CD4-positive, CD25-positive, alpha-beta regulatory T cell (primary cell): ENCODE measurements around the gene KCNE1. TPM values are rescaled to one million over a fixed set of nuclear protein-coding genes. Genes with fewer than 3 reads are reported as not detected.
"Not testable (repeated sequence)": the region's sequence is repeated elsewhere in the genome, so short reads cannot be mapped to it uniquely, and the experiment has no call there.

ENCODE experiments used
- ATAC-seq, 2 donors: fragments of 150-1000 bp; cut with Tn5 transposase; one replicate each; pipeline ENCODE4 v1.10.0; 2021; ENCODE audit warnings: low read depth in 2 of 2, moderate number of reproducible peaks in 2 of 2, moderate library complexity in 1 of 2
- DNase-seq, 3 donors: peaks; one replicate each; pipeline versions ENCODE4 v3.0.0 to v3.0.0-alpha.2; 2012 to 2022; ENCODE audit warnings: mixed read lengths in 1 of 3
- H3K27ac ChIP-seq: one replicate; pipeline ENCODE4 v1.7.0; 2013; ENCODE audit warnings: mild to moderate bottlenecking, low read length; ENCODE audit not compliant: insufficient read depth, poor library complexity, severe bottlenecking
- H3K27me3 ChIP-seq: one replicate; pipeline ENCODE4 v1.7.0; 2013; ENCODE audit warnings: low read length; ENCODE audit not compliant: control insufficient read depth, insufficient read depth
- H3K36me3 ChIP-seq: one replicate; pipeline ENCODE4 v1.7.0; 2013; ENCODE audit warnings: mild to moderate bottlenecking, low read length, moderate library complexity; ENCODE audit not compliant: control insufficient read depth, insufficient read depth
- H3K4me1 ChIP-seq: 2 replicates; pipeline ENCODE4 v1.7.0; 2013; ENCODE audit warnings: mild to moderate bottlenecking, low read length; ENCODE audit not compliant: insufficient read depth, control insufficient read depth, poor library complexity, severe bottlenecking
- H3K4me3 ChIP-seq: one replicate; pipeline ENCODE4 v1.7.0; 2013; ENCODE audit warnings: low read depth, mild to moderate bottlenecking, low read length, moderate library complexity
- H3K9me3 ChIP-seq, 2 experiments: 1 replicate in 1 of 2; 2 replicates in 1 of 2; pipeline ENCODE4 v1.7.0; 2013; ENCODE audit warnings: low read length in 2 of 2, mild to moderate bottlenecking in 1 of 2, moderate library complexity in 1 of 2; ENCODE audit not compliant: control insufficient read depth in 2 of 2
- H3K27ac Mint-ChIP-seq, 3 donors: one replicate each; pipeline ENCODE4 v1.8.0; 2020 to 2022; ENCODE audit warnings: mild to moderate bottlenecking in 3 of 3, mixed read lengths in 3 of 3, moderate library complexity in 2 of 3
- H3K27me3 Mint-ChIP-seq: one replicate; pipeline ENCODE4 v1.8.0; 2022; ENCODE audit warnings: mild to moderate bottlenecking, mixed read lengths
- H3K36me3 Mint-ChIP-seq: one replicate; pipeline ENCODE4 v1.8.0; 2020; ENCODE audit warnings: mixed read lengths
- H3K4me1 Mint-ChIP-seq, 4 donors: one replicate each; pipeline ENCODE4 v1.8.0; 2020 to 2022; ENCODE audit warnings: mixed read lengths in 4 of 4, mild to moderate bottlenecking in 1 of 4
- H3K4me3 Mint-ChIP-seq, 4 donors: one replicate each; pipeline ENCODE4 v1.8.0; 2020 to 2022; ENCODE audit warnings: mild to moderate bottlenecking in 4 of 4, mixed read lengths in 4 of 4, moderate library complexity in 3 of 4
- H3K9me3 Mint-ChIP-seq, 7 donors: one replicate each; pipeline ENCODE4 v1.8.0; 2020 to 2022; ENCODE audit warnings: mixed read lengths in 7 of 7, mild to moderate bottlenecking in 3 of 7, moderate library complexity in 2 of 7
- polyA plus RNA-seq, 4 donors: library from polyadenylated mRNA; unstranded; fragments of 300-500 nt; fragmentation: Illumina TruSeq; gene quantifications; one replicate each; pipeline ENCODE4 v1.2.3, GENCODE V29; 2021
- total RNA-seq: library from RNA; stranded (reverse); gene quantifications from one replicate; pipeline ENCODE4 v1.2.3, GENCODE V29; 2022

The KCNE1 gene
- total and polyA plus RNA-seq, 5 donors from 2014 or later, result 0.49 TPM; not detected in 4

GRCh38 chr21:34404742-34405141 lies 107.3 kb downstream of the KCNE1 start:
- not testable (repeated sequence) for H3K27ac Mint-ChIP-seq, H3K27me3 ChIP-seq, H3K27me3 Mint-ChIP-seq, H3K9me3 Mint-ChIP-seq, DNase-seq, H3K36me3 ChIP-seq, H3K27ac ChIP-seq, ATAC-seq, H3K4me3 Mint-ChIP-seq, H3K4me1 ChIP-seq, H3K9me3 ChIP-seq, H3K4me1 Mint-ChIP-seq, H3K36me3 Mint-ChIP-seq, H3K4me3 ChIP-seq

- H3K9me3 Mint-ChIP-seq, H3K27me3 Mint-ChIP-seq, H3K27ac Mint-ChIP-seq, H3K27me3 ChIP-seq, H3K9me3 ChIP-seq, H3K4me3 ChIP-seq, DNase-seq, H3K36me3 ChIP-seq, H3K36me3 Mint-ChIP-seq, H3K4me3 Mint-ChIP-seq, H3K4me1 Mint-ChIP-seq, H3K27ac ChIP-seq, ATAC-seq, H3K4me1 ChIP-seq: not testable (repeated sequence)
Observed at GRCh38 chr21:34400522-34400921, 111.5 kb downstream of the KCNE1 start.

Other genes with a start within 250 kb of the KCNE1 start
- not detected for gene KCNE2, start 148.2 kb downstream of the KCNE1 start, total RNA-seq
- gene KCNE2, start 148.2 kb downstream of the KCNE1 start, polyA plus RNA-seq, result under 1 TPM in 2 of 4 donors, not detected in 2; 0.31 to 0.44 TPM
- gene SMIM11, start 136.7 kb downstream of the KCNE1 start, total RNA-seq, result 5.6 TPM
- 10 to 100 TPM in 2 of 4 donors, 1 to 10 TPM in 2; 7.4 to 34.3 (median 18.9) TPM for gene SMIM11, start 136.7 kb downstream of the KCNE1 start, polyA plus RNA-seq
- not detected for gene SMIM34, start 88.3 kb downstream of the KCNE1 start, total RNA-seq
- gene SMIM34, start 88.3 kb downstream of the KCNE1 start, polyA plus RNA-seq, result not detected
- 3.9 TPM for gene RCAN1, start 102.9 kb upstream of the KCNE1 start, total RNA-seq
- gene RCAN1, start 102.9 kb upstream of the KCNE1 start, polyA plus RNA-seq, result 10 to 100 TPM in 3 of 4 donors, 1 to 10 TPM in 1; 10.0 to 16.1 (median 11.9) TPM
- not detected for gene CLIC6, start 156.8 kb upstream of the KCNE1 start, total RNA-seq
- gene CLIC6, start 156.8 kb upstream of the KCNE1 start, polyA plus RNA-seq, result not detected